ENCODE data around the gene GALNT10.
A peak's percentile ranks its signal among the peaks of the same experiment; 100 is the strongest.

GALNT10 gene

DNA sequence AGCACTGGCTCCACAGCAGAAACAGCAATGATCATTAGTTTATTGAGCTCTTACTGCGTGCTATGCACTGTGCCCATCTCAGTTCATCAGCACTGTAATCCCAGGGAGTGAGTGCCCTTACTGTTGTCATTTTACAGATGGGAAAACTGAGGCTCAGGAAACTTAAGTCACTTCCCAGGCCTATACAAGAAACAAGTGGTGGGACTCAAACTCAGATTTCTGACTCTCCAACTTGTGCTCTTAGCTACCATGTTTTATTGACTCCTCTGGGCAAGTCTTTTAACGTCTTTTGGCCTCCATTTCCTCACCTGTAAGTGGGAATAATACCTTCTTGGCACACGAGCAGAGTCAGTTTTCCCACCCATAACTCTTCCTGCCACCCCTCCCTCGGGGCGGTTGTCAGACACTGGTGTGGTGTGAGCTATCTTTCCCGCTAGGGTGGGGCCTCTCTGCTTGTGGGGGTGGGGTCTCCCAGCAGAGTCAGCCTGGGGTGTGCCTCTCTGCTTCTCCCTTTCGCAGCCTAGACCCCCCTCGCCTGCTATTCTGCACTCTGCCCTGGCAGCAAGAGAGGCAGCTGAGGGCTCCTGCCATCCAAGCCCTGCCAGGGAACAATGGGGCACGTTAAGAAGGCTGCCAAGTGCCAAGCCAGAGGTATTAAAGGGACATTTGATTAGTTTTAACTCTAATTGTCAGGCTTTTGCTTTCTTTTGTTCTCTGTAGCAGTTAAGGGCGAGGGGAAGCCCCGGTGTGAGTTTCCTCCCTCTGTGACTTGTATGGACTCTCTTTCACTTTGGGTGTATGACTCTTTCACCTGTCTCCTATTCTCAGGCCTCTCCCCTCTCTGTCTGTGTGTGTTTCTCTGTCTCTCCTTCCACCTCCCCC is 12.1 kb downstream of the GALNT10 start:
- peak in 1 of 2 donors; percentile 35 for DNase-seq (ENCODE audit: low read depth in 2 of 2)

- DNase-seq (ENCODE audit: low read depth in 2 of 2), result no peak
These were observed 13.5 kb downstream of the GALNT10 start for GRCh38 chr5:154203798-154204578.

DNA sequence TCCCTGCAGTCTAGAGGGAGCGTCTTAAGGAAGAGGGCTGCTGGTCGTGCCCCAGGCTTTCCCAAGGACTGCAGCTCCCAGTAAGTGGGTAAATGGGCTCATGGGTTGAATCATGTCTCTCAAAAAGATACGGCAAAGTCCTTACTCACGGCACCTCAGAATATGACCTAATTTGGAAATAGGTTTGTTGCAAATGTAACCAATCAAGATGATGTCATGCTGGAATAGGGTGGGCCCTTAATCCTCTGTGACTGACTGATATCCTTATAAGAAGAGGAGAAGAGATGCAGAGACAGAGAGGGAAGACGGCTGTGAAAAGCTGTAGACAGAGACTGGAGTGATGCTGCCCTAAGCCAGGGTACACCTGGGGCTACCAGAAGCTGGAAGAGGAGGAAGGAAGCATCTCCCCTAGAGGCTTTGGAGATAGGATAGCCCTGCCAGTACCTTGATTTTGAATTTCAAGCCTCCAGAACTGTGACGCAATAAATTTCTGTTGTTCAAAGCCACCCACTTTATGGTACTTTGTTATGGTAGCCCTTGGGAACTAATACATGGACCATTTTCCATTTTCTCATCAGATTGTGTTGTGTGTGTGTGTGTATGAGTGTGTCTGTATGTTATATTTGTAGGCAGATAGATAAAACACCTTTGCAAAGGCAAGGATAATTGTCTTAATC is 15.0 kb downstream of the GALNT10 start:
- DNase-seq (ENCODE audit: low read depth in 2 of 2), result no peak

- DNase-seq (ENCODE audit: low read depth in 2 of 2), result no peak
These were observed 15.8 kb downstream of the GALNT10 start for GRCh38 chr5:154206311-154206710.

DNA sequence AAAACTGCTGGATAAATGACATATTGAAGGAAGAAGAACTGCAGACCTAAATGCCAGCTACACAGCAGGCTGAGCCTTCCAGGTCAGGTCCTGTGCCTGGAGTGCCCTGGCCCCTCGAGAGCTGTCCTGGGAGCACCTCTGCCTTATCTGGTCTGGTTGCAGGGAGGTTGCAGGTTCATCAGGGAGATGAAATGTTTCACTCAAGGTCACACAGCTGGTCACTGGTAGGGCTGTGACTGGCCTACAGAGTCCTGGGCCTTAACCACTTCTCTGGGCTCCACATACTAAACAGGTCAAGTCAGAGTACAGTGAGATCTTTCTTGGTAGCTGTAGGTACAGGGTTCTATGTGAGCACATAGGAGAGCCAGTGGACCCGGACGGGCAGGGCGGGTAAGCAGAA is 16.7 kb downstream of the GALNT10 start:
- no peak for DNase-seq (ENCODE audit: low read depth in 2 of 2)

- no peak for DNase-seq (ENCODE audit: low read depth in 2 of 2)
These were observed 19.1 kb downstream of the GALNT10 start for GRCh38 chr5:154209591-154210081.

- no peak for DNase-seq (ENCODE audit: low read depth in 2 of 2)
These were observed 19.6 kb downstream of the GALNT10 start for GRCh38 chr5:154210163-154210562.

GRCh38 chr5:154211641-154212390 is 21.3 kb downstream of the GALNT10 start:
- DNase-seq (ENCODE audit: low read depth in 2 of 2), result no peak

DNA sequence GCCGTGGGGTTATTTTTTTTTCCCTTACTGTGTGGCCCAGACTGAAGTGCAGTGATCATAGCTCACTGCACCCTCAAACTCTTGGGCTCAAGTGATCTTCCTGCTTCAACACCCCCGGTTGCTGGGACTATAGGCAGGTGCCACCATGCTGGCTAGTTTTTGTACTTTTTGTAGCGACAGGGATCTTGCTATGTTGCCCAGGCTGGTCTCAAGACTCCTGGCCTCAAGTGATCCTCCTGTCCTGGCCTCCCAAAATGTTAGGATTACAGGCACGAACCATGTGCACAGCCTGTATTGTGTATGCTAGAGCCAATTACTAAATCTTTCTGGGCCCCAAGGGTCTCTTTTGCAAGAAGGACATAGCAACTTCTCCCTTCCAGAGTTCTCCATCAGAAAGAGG is 23.1 kb downstream of the GALNT10 start:
- no peak for DNase-seq (ENCODE audit: low read depth in 2 of 2)

- DNase-seq (ENCODE audit: low read depth in 2 of 2), result no peak
These were observed 24.0 kb downstream of the GALNT10 start for GRCh38 chr5:154214371-154215106.

GRCh38 chr5:154215571-154216325 is 25.2 kb downstream of the GALNT10 start:
- DNase-seq (ENCODE audit: low read depth in 2 of 2), result no peak

- no peak for DNase-seq (ENCODE audit: low read depth in 2 of 2)
These were observed 26.9 kb downstream of the GALNT10 start for GRCh38 chr5:154217462-154217861.

DNA sequence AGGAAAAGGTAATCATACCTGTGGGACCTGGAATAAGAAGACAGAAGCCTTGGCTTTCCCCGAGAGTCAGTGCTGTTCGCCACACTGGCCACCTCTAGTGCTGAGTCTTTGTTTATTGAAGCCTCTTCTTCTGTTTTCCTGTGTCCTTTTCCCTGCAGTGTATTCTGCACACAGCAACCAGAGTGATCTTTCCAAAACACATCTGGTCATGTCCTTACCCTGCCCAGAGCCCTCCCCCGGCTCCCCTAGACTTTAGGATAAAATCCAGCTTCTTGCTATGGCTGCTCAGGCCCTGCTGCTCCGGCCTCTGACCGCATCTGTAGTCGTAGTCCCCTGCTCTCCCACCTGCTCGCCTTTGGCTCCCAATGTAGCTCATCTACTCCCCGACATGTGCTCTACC is 28.3 kb downstream of the GALNT10 start:
- DNase-seq (ENCODE audit: low read depth in 2 of 2), result no peak

DNA sequence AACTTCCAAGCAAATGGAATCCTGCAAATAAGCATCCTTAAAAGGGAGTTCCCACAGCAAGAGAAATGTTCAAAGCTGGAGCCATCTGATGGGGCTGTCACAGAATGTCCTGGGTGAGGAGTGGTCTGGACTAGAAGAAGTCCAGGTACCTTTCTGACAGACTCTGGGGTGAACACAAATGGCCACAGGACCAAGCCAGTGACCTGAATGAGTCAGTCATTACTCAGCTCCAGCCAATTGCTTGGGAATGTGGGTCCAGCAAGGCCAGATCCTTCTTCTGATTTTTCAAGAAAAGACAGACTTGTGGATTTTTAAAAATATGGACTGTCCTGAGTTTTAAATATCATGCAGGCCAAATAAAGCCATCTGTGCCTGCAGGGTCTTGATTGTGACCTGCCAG is 30.1 kb downstream of the GALNT10 start:
- DNase-seq (ENCODE audit: low read depth in 2 of 2), result no peak

- peak; percentile 23 to 28 for DNase-seq (ENCODE audit: low read depth in 2 of 2)
These were observed 30.9 kb downstream of the GALNT10 start for GRCh38 chr5:154221371-154221896.

GRCh38 chr5:154222414-154222813 is 31.9 kb downstream of the GALNT10 start:
- DNase-seq (ENCODE audit: low read depth in 2 of 2), result no peak

DNA sequence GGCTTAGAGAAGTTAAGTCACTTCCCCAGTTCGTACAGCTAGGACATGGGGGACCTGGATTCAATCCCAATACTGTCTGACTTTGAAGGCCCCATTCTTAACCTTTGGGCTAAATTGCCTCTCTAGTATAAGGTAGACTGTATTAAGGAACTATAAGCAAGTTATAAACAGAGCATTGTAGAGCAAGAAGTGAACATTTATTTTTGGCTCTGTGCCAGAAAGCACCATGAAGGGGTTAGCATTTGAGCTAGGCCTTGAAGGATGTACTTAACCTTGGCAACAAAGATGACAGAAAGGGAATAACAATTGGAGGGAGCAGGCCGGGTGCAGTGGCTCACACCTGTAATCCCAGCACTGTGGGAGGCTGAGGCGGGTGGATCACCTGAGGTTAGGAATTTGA is 32.8 kb downstream of the GALNT10 start:
- no peak for DNase-seq (ENCODE audit: low read depth in 2 of 2)

DNA sequence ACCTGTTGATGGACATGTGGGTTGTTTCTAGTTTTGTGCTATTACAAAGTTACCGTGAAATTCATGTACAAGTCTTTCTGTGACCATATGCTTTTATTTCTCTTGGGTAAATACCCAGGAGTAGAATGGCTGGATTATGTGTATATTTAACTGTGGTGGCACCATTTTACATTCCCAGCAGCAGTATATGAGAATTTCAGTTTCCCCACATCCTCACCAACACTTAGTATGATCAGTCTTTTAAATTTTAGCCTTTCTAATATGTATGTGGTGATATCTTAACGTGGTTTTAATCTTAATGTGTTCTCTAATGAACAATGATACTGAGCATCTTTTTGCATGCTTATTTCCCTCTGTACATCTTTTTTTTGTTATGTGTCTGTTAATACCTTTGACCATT is 36.6 kb downstream of the GALNT10 start:
- DNase-seq (ENCODE audit: low read depth in 2 of 2), result no peak

DNA sequence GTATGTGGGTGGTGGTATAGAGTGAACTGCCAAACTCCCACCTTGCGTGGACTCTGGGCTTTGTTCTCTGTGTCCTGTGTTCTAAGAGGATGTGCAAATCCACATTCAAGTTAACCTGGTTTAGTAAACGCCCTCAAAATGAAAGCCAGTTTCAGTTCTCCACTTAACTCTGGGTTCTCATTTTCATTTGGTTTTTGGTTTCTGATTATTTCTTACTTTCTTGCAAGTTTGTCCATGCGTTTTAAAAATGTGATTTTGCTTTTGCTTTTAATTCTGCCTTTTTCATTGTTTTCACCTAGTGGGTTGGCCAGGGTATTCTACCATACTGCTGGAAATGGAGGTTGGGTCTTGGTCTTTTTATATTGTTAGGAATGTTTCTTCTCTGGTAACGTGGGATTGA is 38.2 kb downstream of the GALNT10 start:
- no peak for DNase-seq (ENCODE audit: low read depth in 2 of 2)

DNA sequence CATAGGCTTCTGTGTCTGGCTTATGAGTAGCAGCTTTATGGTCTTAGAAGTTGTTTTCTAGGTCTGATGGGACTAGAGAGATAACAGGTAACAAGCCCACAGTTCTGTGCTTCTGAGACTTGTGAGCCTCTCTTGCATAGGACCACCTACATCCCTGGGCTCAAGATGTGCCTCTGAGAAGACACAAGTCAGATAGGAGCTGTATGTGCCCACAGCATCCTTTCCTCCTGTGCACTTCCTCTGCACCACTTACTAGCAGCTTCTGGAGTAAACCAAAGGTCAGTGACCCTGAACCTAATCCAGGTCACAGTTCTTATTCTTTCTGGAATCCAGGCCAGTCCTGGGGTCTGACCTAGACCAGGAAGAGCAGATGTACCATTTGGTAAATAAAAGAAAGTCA is 40.0 kb downstream of the GALNT10 start:
- no peak for DNase-seq (ENCODE audit: low read depth in 2 of 2)

All from activated CD4-positive, alpha-beta T cell treated with anti-CD3 and anti-CD28 coated beads for 24 hours (primary cell).